NCI-H446 treated with DMSO at 0.1 percent for 48 hours (cell line): ENCODE measurements around the gene FBXL2.
"Not testable (repeated sequence)": the region's sequence is repeated elsewhere in the genome, so short reads cannot be mapped to it uniquely, and the experiment has no call there.

ENCODE experiments used
- DNase-seq: peaks from one replicate; lab custom pipeline; 2025; lab: John Stamatoyannopoulos, UW

Gene FBXL2

GRCh38 chr3:33386631-33387030 lies 109.4 kb downstream of the FBXL2 start:
- DNase-seq, result no peak

GRCh38 chr3:33388374-33389100 lies 111.3 kb downstream of the FBXL2 start:
- DNase-seq, result no peak

- DNase-seq, result no peak
Measured at GRCh38 chr3:33389908-33390307, 112.7 kb downstream of the FBXL2 start.

GRCh38 chr3:33391255-33391995 lies 114.2 kb downstream of the FBXL2 start:
- DNase-seq, result no peak

DNA sequence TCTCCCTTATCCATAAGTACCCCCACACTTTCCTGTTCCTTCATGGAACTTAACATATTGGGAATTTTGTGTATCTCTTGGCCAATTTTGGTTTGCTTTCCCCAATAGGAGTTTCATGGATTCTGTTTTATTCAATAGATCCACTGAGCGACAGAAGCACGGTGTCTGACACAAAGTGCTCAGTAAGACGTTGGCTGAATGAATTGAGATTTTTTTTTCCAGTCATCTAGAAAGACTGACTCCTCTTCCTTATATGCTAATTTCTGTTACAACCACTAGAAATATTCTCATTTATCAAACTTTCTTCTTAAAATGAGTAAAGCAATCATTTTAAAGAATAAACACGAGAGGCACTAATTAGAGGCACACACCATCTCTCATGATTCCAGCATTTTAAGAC lies 114.9 kb downstream of the FBXL2 start:
- no peak for DNase-seq

DNA sequence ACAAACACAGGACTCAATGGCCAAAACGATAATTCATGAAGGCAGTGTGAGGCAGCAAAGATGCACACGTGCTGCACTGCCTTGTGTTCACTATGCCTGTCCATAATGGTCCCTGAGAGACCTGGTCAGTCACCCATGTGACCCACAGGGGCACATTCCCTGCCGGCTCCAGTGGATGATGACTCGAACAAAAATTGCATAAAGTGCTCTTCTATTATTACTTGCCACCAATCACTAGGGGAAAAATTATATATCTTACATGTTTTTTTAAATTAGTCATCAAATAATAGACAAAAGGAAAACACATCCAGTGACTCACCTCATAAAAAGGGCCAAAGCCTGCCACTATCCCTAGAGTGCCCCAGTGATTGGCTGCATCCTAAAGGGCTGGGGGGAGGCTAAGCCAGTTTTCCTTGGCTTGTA lies 115.5 kb downstream of the FBXL2 start:
- DNase-seq, result no peak

- DNase-seq, result no peak
Measured at GRCh38 chr3:33394403-33395054, 117.3 kb downstream of the FBXL2 start.

- no peak for DNase-seq
Measured at GRCh38 chr3:33395900-33396299, 118.7 kb downstream of the FBXL2 start.

GRCh38 chr3:33398410-33398809 lies 121.2 kb downstream of the FBXL2 start:
- DNase-seq, result no peak

DNA sequence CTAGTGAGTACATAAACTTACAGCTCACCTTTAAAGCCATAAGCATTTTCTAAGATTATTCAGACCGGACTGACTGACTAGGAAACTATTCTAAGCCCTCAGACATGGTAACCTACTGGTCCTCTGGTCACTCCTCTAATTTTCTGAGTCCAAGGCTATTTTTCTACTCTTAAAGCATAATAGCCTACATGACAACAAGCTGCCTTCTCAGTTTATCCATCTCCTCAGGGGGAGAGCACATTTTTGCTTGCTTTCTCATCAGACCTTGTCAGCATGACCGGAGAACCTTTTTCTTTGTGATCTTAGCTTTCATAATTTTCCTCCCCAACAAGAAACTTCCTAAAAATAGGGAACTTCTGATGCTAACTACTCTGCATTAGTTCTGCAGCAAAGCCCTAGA lies 124.5 kb downstream of the FBXL2 start:
- no peak for DNase-seq

- no peak for DNase-seq
Measured at GRCh38 chr3:33402936-33403335, 125.7 kb downstream of the FBXL2 start.

GRCh38 chr3:33403756-33404155 lies 126.5 kb downstream of the FBXL2 start:
- DNase-seq, result no peak

GRCh38 chr3:33410816-33411215 lies 133.6 kb downstream of the FBXL2 start:
- not testable (repeated sequence) for DNase-seq

GRCh38 chr3:33417066-33417673 lies 139.9 kb downstream of the FBXL2 start:
- no peak for DNase-seq

GRCh38 chr3:33419948-33420347 lies 142.7 kb downstream of the FBXL2 start:
- DNase-seq, result no peak

DNA sequence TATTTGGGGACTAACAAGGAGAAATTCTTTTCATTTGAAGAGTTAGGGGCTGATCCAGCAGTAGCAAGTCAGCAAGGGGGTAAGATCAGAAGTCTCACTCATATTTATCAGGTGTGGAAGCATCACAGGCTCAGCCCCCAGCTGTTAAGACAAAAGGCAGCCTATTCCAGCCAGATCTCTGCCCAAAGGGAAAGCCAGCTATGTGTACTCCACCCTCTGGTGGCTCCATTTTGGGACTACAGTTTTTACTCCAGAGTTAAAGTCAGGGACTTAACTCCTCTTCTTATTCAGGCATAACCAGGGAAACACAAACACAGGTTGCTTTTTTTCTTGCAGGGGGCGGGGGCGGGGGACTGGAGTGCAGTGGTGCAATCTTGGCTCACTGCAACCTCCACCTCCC lies 143.7 kb downstream of the FBXL2 start:
- no peak for DNase-seq

DNA sequence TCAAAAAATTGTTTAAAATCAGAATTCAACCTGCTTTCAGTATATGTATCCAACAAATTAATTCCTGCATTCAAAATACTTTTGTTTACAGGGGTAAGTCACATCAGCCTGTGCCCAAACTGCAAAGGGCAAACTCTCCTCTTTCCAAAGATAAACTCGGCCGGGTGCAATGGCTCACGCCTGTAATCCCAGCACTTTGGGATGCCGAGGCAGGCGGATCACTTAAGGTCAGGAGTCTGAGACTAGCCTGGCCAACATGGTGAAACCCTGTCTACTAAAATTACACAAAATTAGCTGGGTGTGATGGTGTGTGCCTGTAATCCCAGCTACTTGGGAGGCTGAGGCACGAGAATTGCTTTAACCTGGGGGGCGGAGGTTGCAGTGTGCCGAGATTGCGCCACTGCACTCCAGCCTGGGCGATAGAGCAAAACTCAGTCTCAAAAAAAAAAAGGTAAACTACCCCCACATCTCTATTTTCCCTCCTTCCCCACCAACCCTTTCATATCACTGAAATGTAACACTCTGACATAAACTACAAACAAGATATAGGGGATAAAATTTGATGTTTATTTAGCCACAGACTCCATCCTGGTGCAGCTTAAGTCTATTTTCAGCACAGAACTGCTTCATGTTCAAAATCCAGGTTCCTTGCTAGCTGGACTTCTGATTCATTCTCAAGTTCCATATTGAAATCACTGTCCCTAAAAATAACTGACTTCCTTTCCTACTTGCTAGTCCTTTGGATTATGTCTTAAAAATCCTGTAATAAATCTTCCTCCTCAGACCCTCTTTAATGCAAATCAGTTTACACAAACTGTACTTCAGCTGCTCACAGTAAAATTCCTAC lies 147.6 kb downstream of the FBXL2 start:
- DNase-seq, result no peak

DNA sequence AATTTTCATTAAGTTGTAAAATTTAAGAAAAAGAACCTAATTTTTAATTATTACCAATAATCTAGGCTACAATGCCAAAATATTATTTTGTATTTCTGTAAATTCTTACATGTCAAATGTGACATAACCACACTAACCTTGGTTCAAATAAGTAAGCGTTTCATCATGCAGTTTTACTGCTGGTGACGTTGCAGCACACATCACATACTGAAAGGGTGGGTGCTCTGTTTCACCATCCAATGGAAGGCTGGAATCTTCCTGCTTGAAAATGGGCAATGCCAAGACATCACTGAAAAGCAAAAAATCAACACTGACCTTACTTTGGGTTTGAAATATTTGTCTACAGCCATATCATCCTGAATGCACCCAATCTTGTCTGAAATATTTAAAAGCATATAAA lies 148.2 kb downstream of the FBXL2 start:
- no peak for DNase-seq

DNA sequence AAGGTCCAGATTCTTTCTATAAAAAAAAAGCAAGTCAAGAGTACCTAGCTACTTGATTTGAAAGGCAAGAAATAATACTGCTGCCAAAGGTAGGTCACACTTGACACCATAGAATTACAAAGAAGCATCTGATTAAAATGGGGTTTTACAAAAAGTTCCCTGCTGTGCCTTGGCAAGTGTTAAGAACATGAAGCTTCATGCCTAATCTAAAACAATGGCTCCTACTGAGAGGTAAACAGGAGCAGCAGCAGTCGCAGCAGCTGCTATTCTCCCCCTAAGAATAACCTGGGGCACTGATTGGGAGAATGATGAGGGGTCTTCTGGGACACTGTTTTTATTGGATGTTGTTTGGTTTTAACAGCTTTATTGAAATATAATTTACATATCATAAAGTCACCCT lies 148.8 kb downstream of the FBXL2 start:
- DNase-seq, result peak; percentile 7

GRCh38 chr3:33426630-33427317 lies 149.5 kb downstream of the FBXL2 start:
- no peak for DNase-seq

- DNase-seq, result no peak
Measured at GRCh38 chr3:33428734-33429133, 151.5 kb downstream of the FBXL2 start.
